IgD-negative memory B cell (primary cell): ENCODE results near the gene NRIP2. TPM values are rescaled to one million over a fixed set of nuclear protein-coding genes. Genes with fewer than 3 reads are reported as not detected.

ENCODE experiments used
- H3K27ac Mint-ChIP-seq, 3 donors: one replicate each; pipeline ENCODE4 v1.8.0; 2020 to 2022; ENCODE audit warnings: mild to moderate bottlenecking in 3 of 3, mixed read lengths in 3 of 3, moderate library complexity in 1 of 3
- H3K27me3 Mint-ChIP-seq: one replicate; pipeline ENCODE4 v1.8.0; 2021; ENCODE audit warnings: mixed read lengths
- H3K36me3 Mint-ChIP-seq: one replicate; pipeline ENCODE4 v1.8.0; 2020; ENCODE audit warnings: mild to moderate bottlenecking, mixed read lengths
- H3K4me1 Mint-ChIP-seq, 3 donors: one replicate each; pipeline ENCODE4 v1.8.0; 2020 to 2022; ENCODE audit warnings: mixed read lengths in 3 of 3, mild to moderate bottlenecking in 1 of 3
- H3K4me3 Mint-ChIP-seq, 4 donors: one replicate each; pipeline ENCODE4 v1.8.0; 2020 to 2022; ENCODE audit warnings: mild to moderate bottlenecking in 4 of 4, mixed read lengths in 4 of 4, moderate library complexity in 3 of 4
- H3K9me3 Mint-ChIP-seq, 3 donors: one replicate each; pipeline ENCODE4 v1.8.0; 2020 to 2021; ENCODE audit warnings: mixed read lengths in 3 of 3, mild to moderate bottlenecking in 1 of 3
- polyA plus RNA-seq: library from polyadenylated mRNA; unstranded; fragments of 300-500 nt; fragmentation: Illumina TruSeq; gene quantifications from one replicate; pipeline ENCODE4 v1.2.3, GENCODE V29; 2021

The NRIP2 gene
- polyA plus RNA-seq, 1 donor from 2014 or later, result 1.7 TPM

GRCh38 chr12:2829275-2829674 is 5.6 kb downstream of the NRIP2 start:
- H3K4me3 Mint-ChIP-seq, result no peak overlapping the region
- peak overlapping the region in 1 of 3 donors; percentile 20 for H3K27ac Mint-ChIP-seq
- H3K27me3 Mint-ChIP-seq, result no peaks in the 10 kb centered on the region
- H3K9me3 Mint-ChIP-seq, result no peaks in the 10 kb centered on the region
- H3K4me1 Mint-ChIP-seq, result peaks cover 0 to 2% (median 0%) of the 10 kb centered on the region in 3 donors
- H3K36me3 Mint-ChIP-seq, result peaks cover 3% of the 10 kb centered on the region

- Mint-ChIP-seq H3K27ac (no peak overlapping the region), H3K4me3 (no peak overlapping the region), H3K4me1 (peaks cover 0 to 2% (median 0%) of the 10 kb centered on the region in 3 donors), H3K36me3 (peaks cover 6% of the 10 kb centered on the region), H3K27me3 (no peaks in the 10 kb centered on the region), H3K9me3 (no peaks in the 10 kb centered on the region)
Observed at GRCh38 chr12:2826721-2827515, 7.9 kb downstream of the NRIP2 start.

GRCh38 chr12:2826036-2826435 is 8.8 kb downstream of the NRIP2 start:
- H3K27me3 Mint-ChIP-seq, result no peaks in the 10 kb centered on the region
- no peaks in the 10 kb centered on the region for H3K4me1 Mint-ChIP-seq
- no peak overlapping the region for H3K4me3 Mint-ChIP-seq
- H3K9me3 Mint-ChIP-seq, result no peaks in the 10 kb centered on the region
- no peak overlapping the region for H3K27ac Mint-ChIP-seq
- peaks cover 6% of the 10 kb centered on the region for H3K36me3 Mint-ChIP-seq

DNA sequence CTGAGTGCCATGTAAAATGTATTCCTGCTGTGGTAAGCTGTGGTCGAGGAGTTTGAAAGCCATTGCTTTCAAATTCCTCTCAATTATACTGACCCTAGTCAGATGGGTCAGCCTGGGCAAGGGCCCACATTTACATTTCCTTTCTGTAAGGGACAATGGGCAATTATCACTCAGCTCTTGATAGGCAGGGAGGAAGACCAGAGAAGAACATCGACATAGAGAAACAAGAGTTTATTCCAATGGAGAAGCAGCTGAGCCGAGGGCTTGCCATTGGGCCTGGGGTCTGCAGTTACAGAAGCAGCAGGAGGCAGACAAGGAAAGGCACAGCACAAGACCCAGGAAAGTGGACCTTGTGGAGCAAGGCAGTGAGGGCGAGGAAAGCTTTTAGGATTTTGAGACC is 9.7 kb downstream of the NRIP2 start:
- peak overlapping the region in 1 of 3 donors; percentile 45 for H3K27ac Mint-ChIP-seq
- no peaks in the 10 kb centered on the region for H3K9me3 Mint-ChIP-seq
- peaks cover 6% of the 10 kb centered on the region for H3K36me3 Mint-ChIP-seq
- no peaks in the 10 kb centered on the region for H3K27me3 Mint-ChIP-seq
- no peak overlapping the region for H3K4me3 Mint-ChIP-seq
- H3K4me1 Mint-ChIP-seq, result no peaks in the 10 kb centered on the region

- Mint-ChIP-seq H3K9me3 (no peaks in the 10 kb centered on the region), H3K27me3 (no peaks in the 10 kb centered on the region), H3K4me1 (no peaks in the 10 kb centered on the region), H3K36me3 (peaks cover 5% of the 10 kb centered on the region), H3K27ac (no peak overlapping the region), H3K4me3 (peak overlapping the region in 1 of 4 donors; percentile 47)
Observed at GRCh38 chr12:2824541-2824940, 10.3 kb downstream of the NRIP2 start.

- H3K4me3 Mint-ChIP-seq, result no peak overlapping the region
- no peaks in the 10 kb centered on the region for H3K27me3 Mint-ChIP-seq
- H3K4me1 Mint-ChIP-seq, result no peaks in the 10 kb centered on the region
- H3K36me3 Mint-ChIP-seq, result peaks cover 4% of the 10 kb centered on the region
- no peaks in the 10 kb centered on the region for H3K9me3 Mint-ChIP-seq
- no peak overlapping the region for H3K27ac Mint-ChIP-seq
Observed at GRCh38 chr12:2823483-2823882, 11.4 kb downstream of the NRIP2 start.

GRCh38 chr12:2820432-2820831 is 14.4 kb downstream of the NRIP2 start:
- peaks cover 2 to 4% (median 4%) of the 10 kb centered on the region in 3 donors for H3K4me1 Mint-ChIP-seq
- H3K9me3 Mint-ChIP-seq, result no peaks in the 10 kb centered on the region
- no peaks in the 10 kb centered on the region for H3K27me3 Mint-ChIP-seq
- no peak overlapping the region for H3K4me3 Mint-ChIP-seq
- H3K36me3 Mint-ChIP-seq, result peaks cover 4% of the 10 kb centered on the region
- no peak overlapping the region for H3K27ac Mint-ChIP-seq

- H3K36me3 Mint-ChIP-seq, result peaks cover 4% of the 10 kb centered on the region
- no peak overlapping the region for H3K4me3 Mint-ChIP-seq
Observed at GRCh38 chr12:2819810-2820209, 15.0 kb downstream of the NRIP2 start.

GRCh38 chr12:2813214-2814185 is 21.3 kb downstream of the NRIP2 start:
- H3K36me3 Mint-ChIP-seq, result peaks cover 3% of the 10 kb centered on the region
- peaks cover 12 to 25% (median 17%) of the 10 kb centered on the region in 3 donors for H3K4me1 Mint-ChIP-seq
- no peaks in the 10 kb centered on the region for H3K9me3 Mint-ChIP-seq

More at GRCh38 chr12:2819810-2820209, 15.0 kb downstream of the NRIP2 start:
- Mint-ChIP-seq H3K27ac (no peak overlapping the region), H3K27me3 (no peaks in the 10 kb centered on the region), H3K9me3 (no peaks in the 10 kb centered on the region), H3K4me1 (peaks cover 2 to 6% (median 4%) of the 10 kb centered on the region in 3 donors)

DNA sequence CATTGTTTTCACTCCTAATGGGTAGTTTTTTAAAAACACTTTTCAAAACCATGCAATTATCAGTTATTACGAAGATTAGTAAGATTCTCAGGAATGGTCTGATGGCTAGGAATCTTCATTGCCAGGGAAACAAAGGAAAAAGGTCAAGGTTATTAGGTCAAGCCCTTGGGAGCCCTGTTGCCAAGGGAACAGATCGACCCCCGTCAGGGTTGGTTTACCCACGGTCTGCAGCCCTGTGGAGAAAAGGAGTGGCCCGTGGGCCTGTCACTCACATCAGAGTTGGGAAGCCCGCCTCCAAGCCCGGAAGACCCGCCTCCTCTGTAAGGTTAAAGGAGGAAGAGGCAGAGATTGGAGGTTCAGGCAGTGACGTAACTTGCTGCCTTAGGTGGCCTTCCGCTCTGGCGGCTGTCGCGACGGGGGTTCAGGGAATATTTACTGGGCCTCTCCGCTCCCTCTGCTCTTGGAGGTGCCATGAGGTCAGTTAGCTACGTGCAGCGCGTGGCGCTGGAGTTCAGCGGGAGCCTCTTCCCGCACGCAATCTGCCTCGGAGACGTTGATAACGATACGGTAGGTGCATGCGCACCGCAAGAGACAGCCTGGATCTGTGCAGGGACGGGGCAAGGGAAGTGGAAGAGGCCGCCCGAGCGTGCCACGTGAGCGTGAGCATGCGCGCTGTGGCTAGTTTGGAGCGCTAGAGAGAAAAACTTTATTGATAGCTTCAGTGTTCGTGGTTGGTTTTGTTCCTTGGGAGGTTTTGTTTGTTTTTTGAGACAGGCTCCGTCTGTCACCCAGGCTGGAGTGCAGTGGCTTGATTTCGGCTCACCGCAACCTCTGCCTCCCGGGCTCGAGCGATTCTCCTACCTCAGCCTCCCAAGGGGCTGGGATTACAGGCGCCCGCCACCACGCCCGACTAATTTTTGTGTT is 22.3 kb downstream of the NRIP2 start, which contains the start of gene ITFG2:
TSS of gene ITFG2 (plus strand) at position 379 of the 924 bp plus-strand sequence. CDS start at position 472, 93 bp downstream.
- Mint-ChIP-seq H3K27ac (peak within 1 kb of the TSS; percentile 96 to 100 (median 99)), H3K9me3 (no peaks in the 10 kb centered on the region), H3K4me3 (peak within 1 kb of the TSS; percentile 95 to 100 (median 100)), H3K4me1 (peaks cover 10 to 22% (median 13%) of the 10 kb centered on the region in 3 donors), H3K36me3 (peaks cover 3% of the 10 kb centered on the region), H3K27me3 (peaks cover 3% of the 10 kb centered on the region)

More at GRCh38 chr12:2813214-2814185, 21.3 kb downstream of the NRIP2 start:
- Mint-ChIP-seq H3K4me3 (peak overlapping the region; percentile 95 to 100 (median 100)), H3K27ac (peak overlapping the region; percentile 96 to 100 (median 99)), H3K27me3 (peaks cover 3% of the 10 kb centered on the region)

DNA sequence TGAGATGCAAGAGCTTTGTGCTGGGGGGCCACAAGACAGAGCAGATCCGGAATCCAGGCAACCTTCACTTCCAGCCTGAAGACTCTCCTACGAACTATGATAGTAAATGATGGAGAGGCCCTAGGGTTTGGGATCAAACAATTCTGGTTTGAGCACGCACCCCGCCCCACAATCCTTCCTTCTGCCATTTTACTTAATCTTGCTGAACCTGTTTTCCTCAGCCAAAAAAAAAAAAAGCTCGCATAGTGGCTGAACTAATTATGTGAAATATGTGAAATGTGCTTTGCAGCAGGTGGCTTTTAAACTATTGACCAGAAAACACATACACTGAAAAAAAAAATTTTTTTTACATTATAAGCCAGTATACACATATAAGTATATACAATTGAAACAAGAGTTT is 23.0 kb downstream of the NRIP2 start:
- peak overlapping the region; percentile 95 to 100 (median 100) for H3K4me3 Mint-ChIP-seq
- peak overlapping the region in 1 of 3 donors; percentile 96 for H3K27ac Mint-ChIP-seq
- H3K36me3 Mint-ChIP-seq, result peaks cover 6% of the 10 kb centered on the region
- peaks cover 3% of the 10 kb centered on the region for H3K27me3 Mint-ChIP-seq
- H3K9me3 Mint-ChIP-seq, result no peaks in the 10 kb centered on the region
- H3K4me1 Mint-ChIP-seq, result peaks cover 10 to 22% (median 13%) of the 10 kb centered on the region in 3 donors

- H3K27ac Mint-ChIP-seq, result no peak overlapping the region
Observed at GRCh38 chr12:2806700-2807099, 28.1 kb downstream of the NRIP2 start.

GRCh38 chr12:2805143-2805520 is 29.7 kb downstream of the NRIP2 start:
- H3K36me3 Mint-ChIP-seq, result peaks cover 3% of the 10 kb centered on the region
- H3K27me3 Mint-ChIP-seq, result no peaks in the 10 kb centered on the region
- H3K27ac Mint-ChIP-seq, result peak overlapping the region in 1 of 3 donors; percentile 21
- no peaks in the 10 kb centered on the region for H3K9me3 Mint-ChIP-seq
- no peak overlapping the region for H3K4me3 Mint-ChIP-seq
- H3K4me1 Mint-ChIP-seq, result peaks cover 3 to 4% (median 3%) of the 10 kb centered on the region in 3 donors

More at GRCh38 chr12:2806700-2807099, 28.1 kb downstream of the NRIP2 start:
- H3K27me3 Mint-ChIP-seq, result no peaks in the 10 kb centered on the region
- peaks cover 3% of the 10 kb centered on the region for H3K36me3 Mint-ChIP-seq
- no peak overlapping the region for H3K4me3 Mint-ChIP-seq
- H3K9me3 Mint-ChIP-seq, result no peaks in the 10 kb centered on the region
- peaks cover 4 to 5% (median 5%) of the 10 kb centered on the region in 3 donors for H3K4me1 Mint-ChIP-seq
